Measurements from ENCODE around the gene MAP7. TPM values are rescaled to one million over a fixed set of nuclear protein-coding genes. Genes with fewer than 3 reads are reported as not detected.

Gene MAP7
- total and polyA plus RNA-seq, 9 of the 15 experiments (the other 6 are each of a cell fraction or from before 2014, with no cell fraction given) = 0.76 to 7.7 (median 3.9) TPM

- TF ChIP-seq PATZ1 (CRISPR knock-in tag; IDR thresholded peaks at IDR 0.05; ENCODE audit: borderline replicate concordance) (no peak), BRF2 (IDR thresholded peaks at IDR 0.05; ENCODE audit: borderline replicate concordance, insufficient read depth, insufficient read length) (no peak), MYBL2 (IDR thresholded peaks at IDR 0.05; ENCODE audit: low read depth) (no peak), MYBL2 (CRISPR knock-in tag; IDR thresholded peaks at IDR 0.05; ENCODE audit: borderline replicate concordance) (no peak), PPARD (CRISPR knock-in tag; IDR thresholded peaks at IDR 0.05) (no peak), MXD1 (CRISPR knock-in tag; IDR thresholded peaks at IDR 0.05; ENCODE audit: borderline replicate concordance, poor library complexity, severe bottlenecking) (no peak), SMARCA4 (IDR thresholded peaks at IDR 0.05) (peak; percentile 80; the same call in 1 of the 2 replicates), ZNF445 (CRISPR knock-in tag; IDR thresholded peaks at IDR 0.05; ENCODE audit: low read depth) (no peak), CREM (IDR thresholded peaks at IDR 0.05; ENCODE audit: low read depth) (peak; percentile 97), FUS (optimal IDR thresholded peaks at IDR 0.05; ENCODE audit: low read depth, low read length) (no peak), RBM25 (IDR thresholded peaks at IDR 0.05; ENCODE audit: low read depth, low read length, severe bottlenecking) (no peak), ZNF584 (CRISPR knock-in tag; IDR thresholded peaks at IDR 0.05; ENCODE audit: low read depth) (peak; percentile 21; the same call in 1 of the 2 replicates), KAT7 (CRISPR knock-in tag; IDR thresholded peaks at IDR 0.05; ENCODE audit: borderline replicate concordance) (no peak), HMBOX1 (IDR thresholded peaks at IDR 0.05) (peak; percentile 48), ZC3H4 (CRISPR knock-in tag; IDR thresholded peaks at IDR 0.05; ENCODE audit: borderline replicate concordance) (no peak), SMARCB1 (IDR thresholded peaks at IDR 0.05; ENCODE audit: insufficient read length, low read depth) (no peak), RFX1 (IDR thresholded peaks at IDR 0.05) (no peak), GMEB1 (CRISPR knock-in tag; IDR thresholded peaks at IDR 0.05) (peak; percentile 41; the same call in 1 of the 2 replicates), NR1H2 (CRISPR knock-in tag; IDR thresholded peaks at IDR 0.05) (no peak), FOXJ3 (CRISPR knock-in tag; IDR thresholded peaks at IDR 0.05) (no peak), PYGO2 (tag; IDR thresholded peaks at IDR 0.05) (0 out of 2 replicates have a peak, but pooled peaks have one; percentile 11)
Observed at GRCh38 chr6:136403110-136403980, 146.9 kb downstream of the MAP7 start (continued).
